ENCODE results near the gene ZBTB7B. TPM values are rescaled to one million over a fixed set of nuclear protein-coding genes. Genes with fewer than 3 reads are reported as not detected.

Gene ZBTB7B
- total RNA-seq, 1 experiment from 2014 or later: 44.1 TPM

GRCh38 chr1:155012026-155012546 is 9.5 kb downstream of the ZBTB7B start:
- intact Hi-C loops (cut with micrococcal nuclease; ENCODE audit: unreplicated experiment): no loop called here
- ChIA-PET CTCF (no interaction called here), POLR2A (ENCODE audit: unreplicated experiment) (interaction anchor here (0.5 kb wide), 1 partner anchor 56 kb away, joined by 8 read pairs; the partner anchor contains the start of gene PBXIP1)
- H3F3A ChIP-seq (ENCODE audit: insufficient read depth, low read depth): peaks cover 37% of the 10 kb centered on the region
- peaks cover 21% of the 10 kb centered on the region for H3K79me2 ChIP-seq (ENCODE audit: low read depth)
- no TSS peak for BruUV-seq (replicated peaks)
- H3K4me1 ChIP-seq (replicated peaks; ENCODE audit: insufficient read depth): peaks cover 8% of the 10 kb centered on the region
- no peak for DNase-seq
- no peaks in the 10 kb centered on the region for H3K9me2 ChIP-seq (ENCODE audit: insufficient read depth)
- H4K20me1 ChIP-seq (ENCODE audit: insufficient read depth): peaks cover 36% of the 10 kb centered on the region
- H2AFZ ChIP-seq: no peak overlapping the region
- H3K4me3 ChIP-seq: no peak overlapping the region
- no peaks in the 10 kb centered on the region for H3K9me3 ChIP-seq (ENCODE audit: insufficient read depth, low read depth)
- H3K4me2 ChIP-seq: no peak overlapping the region
- TF ChIP-seq EZH2 (IDR thresholded peaks at IDR 0.05; ENCODE audit: low read depth): no peak
- TF ChIP-seq CTCF (conservative IDR thresholded peaks at IDR 0.05): no peak
- no peaks in the 10 kb centered on the region for H3K27me3 ChIP-seq (ENCODE audit: insufficient read depth, low read depth)
- H3K36me3 ChIP-seq (ENCODE audit: low read depth): no peaks in the 10 kb centered on the region
- H3K27ac ChIP-seq: no peak overlapping the region

- intact Hi-C loops (cut with micrococcal nuclease; ENCODE audit: unreplicated experiment): no loop called here
- Histone ChIP-seq H3F3A (ENCODE audit: insufficient read depth, low read depth) (peaks cover 37% of the 10 kb centered on the region), H4K20me1 (ENCODE audit: insufficient read depth) (peaks cover 36% of the 10 kb centered on the region), H3K4me2 (no peak overlapping the region), H3K36me3 (ENCODE audit: low read depth) (no peaks in the 10 kb centered on the region), H3K9me2 (ENCODE audit: insufficient read depth) (no peaks in the 10 kb centered on the region), H3K27me3 (ENCODE audit: insufficient read depth, low read depth) (no peaks in the 10 kb centered on the region), H3K9me3 (ENCODE audit: insufficient read depth, low read depth) (no peaks in the 10 kb centered on the region), H3K4me1 (replicated peaks; ENCODE audit: insufficient read depth) (peaks cover 14% of the 10 kb centered on the region), H3K79me2 (ENCODE audit: low read depth) (peaks cover 12% of the 10 kb centered on the region), H3K4me3 (no peak overlapping the region), H3K27ac (no peak overlapping the region), H2AFZ (no peak overlapping the region)
- no TSS peak for BruUV-seq (replicated peaks)
- ChIA-PET POLR2A (ENCODE audit: unreplicated experiment) (no interaction called here), CTCF (no interaction called here)
- TF ChIP-seq EZH2 (IDR thresholded peaks at IDR 0.05; ENCODE audit: low read depth) (no peak), CTCF (conservative IDR thresholded peaks at IDR 0.05) (no peak)
- DNase-seq: no peak
Measured at GRCh38 chr1:155012776-155013602, 10.4 kb downstream of the ZBTB7B start.

- Histone ChIP-seq H3F3A (ENCODE audit: insufficient read depth, low read depth) (peaks cover 37% of the 10 kb centered on the region), H3K4me3 (no peak overlapping the region), H3K27me3 (ENCODE audit: insufficient read depth, low read depth) (no peaks in the 10 kb centered on the region), H3K36me3 (ENCODE audit: low read depth) (no peaks in the 10 kb centered on the region), H3K79me2 (ENCODE audit: low read depth) (peaks cover 7% of the 10 kb centered on the region), H3K9me2 (ENCODE audit: insufficient read depth) (no peaks in the 10 kb centered on the region), H3K27ac (no peak overlapping the region), H3K4me2 (no peak overlapping the region), H2AFZ (no peak overlapping the region), H3K4me1 (replicated peaks; ENCODE audit: insufficient read depth) (peaks cover 20% of the 10 kb centered on the region), H3K9me3 (ENCODE audit: insufficient read depth, low read depth) (no peaks in the 10 kb centered on the region), H4K20me1 (ENCODE audit: insufficient read depth) (peaks cover 30% of the 10 kb centered on the region)
- intact Hi-C loops (cut with micrococcal nuclease; ENCODE audit: unreplicated experiment): no loop called here
- no TSS peak for BruUV-seq (replicated peaks)
- POLR2A ChIA-PET (ENCODE audit: unreplicated experiment): no interaction called here
- CTCF ChIA-PET: no interaction called here
- TF ChIP-seq EZH2 (IDR thresholded peaks at IDR 0.05; ENCODE audit: low read depth) (no peak), CTCF (conservative IDR thresholded peaks at IDR 0.05) (no peak)
- no peak for DNase-seq
Measured at GRCh38 chr1:155013632-155014031, 11.0 kb downstream of the ZBTB7B start.

Measured in PC-9 (cell line).